ENCODE measurements around the gene CDK8. TPM values are rescaled to one million over a fixed set of nuclear protein-coding genes. Genes with fewer than 3 reads are reported as not detected.

Gene CDK8
- total RNA-seq, 1 donor from 2014 or later = 18.9 TPM

DNA sequence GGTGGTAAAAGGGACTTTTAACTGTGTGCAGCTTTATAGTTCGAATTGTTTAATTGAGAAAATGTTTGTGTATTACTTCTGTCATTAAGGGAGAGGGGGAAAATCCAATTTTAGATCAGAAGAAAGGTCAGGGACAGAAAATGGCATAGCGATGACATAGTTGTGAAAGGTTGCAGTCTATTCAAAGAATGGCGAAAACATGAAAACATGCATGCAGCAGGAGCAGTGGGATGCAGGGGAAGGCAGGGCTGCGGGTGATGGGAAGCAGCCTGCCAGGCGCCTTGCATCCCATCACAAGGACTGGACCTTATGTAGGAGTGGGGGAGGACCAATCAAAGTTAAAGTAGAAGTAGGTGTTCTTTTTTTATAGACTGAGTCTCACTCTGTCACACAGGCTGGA is 125.9 kb downstream of the CDK8 start:
- Mint-ChIP-seq H3K9me3 (no peaks in the 10 kb centered on the region), H3K4me3 (no peak overlapping the region), H3K27ac (no peak overlapping the region), H3K4me1 (ENCODE audit: low read depth) (peaks cover 3% of the 10 kb centered on the region), H3K36me3 (ENCODE audit: low read depth) (no peaks in the 10 kb centered on the region), H3K27me3 (ENCODE audit: insufficient read depth) (no peaks in the 10 kb centered on the region)
- intact Hi-C loops (cut with micrococcal nuclease) = no loop called here
- no peak for DNase-seq (ENCODE audit: low spot score)

DNA sequence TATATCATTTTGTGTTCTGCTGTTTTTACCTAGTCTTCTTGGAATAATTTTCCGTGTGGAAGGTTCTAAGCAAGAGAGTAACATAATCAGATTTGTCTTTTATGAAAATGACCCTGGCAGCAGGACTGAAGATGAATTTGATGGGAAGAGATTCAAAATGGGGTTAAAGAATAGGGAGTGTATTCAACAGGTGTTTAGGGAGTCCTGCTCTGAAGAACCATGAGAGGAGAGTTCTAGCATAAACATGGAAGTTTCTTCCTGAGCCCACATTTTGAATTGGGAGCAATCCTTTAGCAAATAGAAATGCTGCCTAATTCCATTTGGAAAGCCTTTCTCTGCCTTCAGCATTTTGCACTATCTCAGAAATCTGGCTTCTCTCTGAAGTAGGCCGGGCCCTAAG is 127.0 kb downstream of the CDK8 start:
- Mint-ChIP-seq H3K27me3 (ENCODE audit: insufficient read depth) (no peaks in the 10 kb centered on the region), H3K4me1 (ENCODE audit: low read depth) (peaks cover 3% of the 10 kb centered on the region), H3K36me3 (ENCODE audit: low read depth) (no peaks in the 10 kb centered on the region), H3K4me3 (no peak overlapping the region), H3K27ac (no peak overlapping the region), H3K9me3 (no peaks in the 10 kb centered on the region)
- no peak for DNase-seq (ENCODE audit: low spot score)
- intact Hi-C loops (cut with micrococcal nuclease) = no loop called here

DNA sequence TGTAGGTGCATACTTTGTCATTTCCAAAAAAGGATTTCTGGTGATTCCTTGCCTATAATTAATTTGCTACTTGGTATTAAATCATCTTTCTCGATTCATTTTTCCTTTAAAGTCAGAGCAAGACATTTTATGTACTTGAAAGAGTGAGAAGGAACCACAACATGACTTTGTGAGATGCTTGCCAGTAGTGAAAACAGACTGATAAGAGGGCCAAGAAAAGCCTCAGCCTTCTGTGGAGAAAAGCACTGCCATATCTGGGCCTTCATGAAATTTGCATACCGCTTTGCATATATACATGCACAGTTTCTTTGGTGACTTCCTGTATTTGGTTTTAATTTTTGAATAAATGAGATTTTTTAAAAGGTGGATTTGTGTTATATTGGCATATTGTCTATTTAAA is 128.4 kb downstream of the CDK8 start:
- H3K27me3 Mint-ChIP-seq (ENCODE audit: insufficient read depth) = no peaks in the 10 kb centered on the region
- peaks cover 3% of the 10 kb centered on the region for H3K4me1 Mint-ChIP-seq (ENCODE audit: low read depth)
- no peak overlapping the region for H3K4me3 Mint-ChIP-seq
- no peaks in the 10 kb centered on the region for H3K9me3 Mint-ChIP-seq
- H3K36me3 Mint-ChIP-seq (ENCODE audit: low read depth) = peaks cover 9% of the 10 kb centered on the region
- intact Hi-C loops (cut with micrococcal nuclease) = no loop called here
- DNase-seq (ENCODE audit: low spot score) = no peak
- H3K27ac Mint-ChIP-seq = no peak overlapping the region

DNA sequence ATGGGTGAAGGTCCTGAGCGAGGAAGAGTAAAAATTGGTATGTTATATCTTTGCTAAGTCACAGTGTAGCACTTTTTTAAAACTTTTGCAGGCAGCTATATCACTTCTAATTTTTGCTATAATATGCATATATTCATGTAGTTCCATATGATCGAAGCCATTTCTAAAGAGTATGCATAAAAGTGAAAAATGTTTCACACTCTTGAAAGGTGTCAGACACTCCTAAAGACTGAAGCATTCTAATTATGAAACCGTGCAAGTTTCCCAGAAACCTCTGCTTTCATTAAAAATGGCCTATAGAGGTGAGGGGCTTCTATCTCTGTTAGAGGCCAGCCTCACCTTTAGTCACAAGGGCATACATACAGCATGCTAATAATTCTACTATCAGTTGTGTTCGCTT is 128.9 kb downstream of the CDK8 start:
- Mint-ChIP-seq H3K36me3 (ENCODE audit: low read depth) (peaks cover 9% of the 10 kb centered on the region), H3K9me3 (no peaks in the 10 kb centered on the region), H3K4me3 (no peak overlapping the region), H3K4me1 (ENCODE audit: low read depth) (peaks cover 3% of the 10 kb centered on the region), H3K27ac (no peak overlapping the region), H3K27me3 (ENCODE audit: insufficient read depth) (no peaks in the 10 kb centered on the region)
- DNase-seq (ENCODE audit: low spot score) = no peak
- intact Hi-C loops (cut with micrococcal nuclease) = no loop called here

GRCh38 chr13:26384587-26384986 is 130.7 kb downstream of the CDK8 start:
- no peaks in the 10 kb centered on the region for H3K9me3 Mint-ChIP-seq
- peaks cover 9% of the 10 kb centered on the region for H3K36me3 Mint-ChIP-seq (ENCODE audit: low read depth)
- H3K4me1 Mint-ChIP-seq (ENCODE audit: low read depth) = peaks cover 3% of the 10 kb centered on the region
- intact Hi-C loops (cut with micrococcal nuclease) = no loop called here
- no peak overlapping the region for H3K27ac Mint-ChIP-seq
- H3K4me3 Mint-ChIP-seq = no peak overlapping the region
- DNase-seq (ENCODE audit: low spot score) = no peak
- no peaks in the 10 kb centered on the region for H3K27me3 Mint-ChIP-seq (ENCODE audit: insufficient read depth)

DNA sequence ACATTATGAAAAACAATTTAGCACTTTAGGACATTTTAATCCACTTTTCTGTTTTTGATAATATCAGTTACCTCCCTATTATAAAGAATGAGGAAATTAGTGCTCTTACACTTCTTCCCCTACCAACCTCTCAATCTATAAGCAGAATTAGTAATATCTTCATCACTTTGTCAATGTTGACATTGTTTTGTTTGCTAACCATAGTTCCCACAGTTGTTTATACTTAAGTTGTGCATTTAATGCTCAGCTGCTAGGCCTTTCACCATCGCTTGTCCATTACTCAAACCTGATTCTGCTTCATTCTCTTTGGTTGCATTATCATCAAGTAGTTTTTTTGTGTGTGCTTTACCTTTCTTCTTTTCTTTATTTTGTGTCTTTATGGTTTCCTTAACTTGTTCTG is 132.1 kb downstream of the CDK8 start:
- no peak overlapping the region for H3K4me3 Mint-ChIP-seq
- intact Hi-C loops (cut with micrococcal nuclease) = no loop called here
- H3K4me1 Mint-ChIP-seq (ENCODE audit: low read depth) = peaks cover 9% of the 10 kb centered on the region
- DNase-seq (ENCODE audit: low spot score) = no peak
- no peak overlapping the region for H3K27ac Mint-ChIP-seq
- peaks cover 12% of the 10 kb centered on the region for H3K36me3 Mint-ChIP-seq (ENCODE audit: low read depth)
- H3K27me3 Mint-ChIP-seq (ENCODE audit: insufficient read depth) = no peaks in the 10 kb centered on the region
- H3K9me3 Mint-ChIP-seq = no peaks in the 10 kb centered on the region

GRCh38 chr13:26390203-26390602 is 136.3 kb downstream of the CDK8 start:
- Mint-ChIP-seq H3K27me3 (ENCODE audit: insufficient read depth) (no peaks in the 10 kb centered on the region), H3K36me3 (ENCODE audit: low read depth) (peaks cover 12% of the 10 kb centered on the region), H3K4me3 (no peak overlapping the region), H3K27ac (no peak overlapping the region), H3K4me1 (ENCODE audit: low read depth) (peaks cover 6% of the 10 kb centered on the region), H3K9me3 (no peaks in the 10 kb centered on the region)
- no peak for DNase-seq (ENCODE audit: low spot score)
- intact Hi-C loops (cut with micrococcal nuclease) = loop anchor here (10.0 kb wide), 1 partner anchor 135 kb away; the partner anchor contains the start of gene CDK8

DNA sequence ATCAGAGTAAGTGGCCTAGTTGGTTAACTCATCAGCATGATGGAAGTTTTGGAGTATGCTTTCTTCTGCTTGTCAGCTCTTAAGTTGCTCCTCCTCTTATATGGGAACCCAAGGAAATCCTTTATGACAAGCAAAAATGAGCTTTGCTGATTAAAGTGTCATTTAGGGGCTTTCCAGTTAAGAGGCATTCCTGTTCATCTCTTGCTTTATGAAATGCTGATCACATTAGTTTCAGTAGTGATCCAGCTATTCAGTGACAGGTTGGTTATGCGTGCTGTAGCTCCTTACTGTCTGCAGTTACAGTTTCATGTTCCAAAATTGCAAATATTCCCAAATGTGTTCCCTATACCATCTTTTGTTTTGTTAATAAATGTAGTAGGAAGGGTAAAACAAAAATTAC is 146.6 kb downstream of the CDK8 start:
- Mint-ChIP-seq H3K27me3 (ENCODE audit: insufficient read depth) (no peaks in the 10 kb centered on the region), H3K27ac (no peak overlapping the region), H3K4me3 (no peak overlapping the region), H3K36me3 (ENCODE audit: low read depth) (peaks cover 14% of the 10 kb centered on the region), H3K9me3 (no peaks in the 10 kb centered on the region), H3K4me1 (ENCODE audit: low read depth) (no peaks in the 10 kb centered on the region)
- intact Hi-C loops (cut with micrococcal nuclease) = loop anchor here (10.0 kb wide), 1 partner anchor 216 kb away; no protein-coding TSS in a partner anchor
- DNase-seq (ENCODE audit: low spot score) = no peak

GRCh38 chr13:26401069-26401468 is 147.1 kb downstream of the CDK8 start:
- intact Hi-C loops (cut with micrococcal nuclease) = loop anchor here (10.0 kb wide), 1 partner anchor 216 kb away; no protein-coding TSS in a partner anchor
- Mint-ChIP-seq H3K36me3 (ENCODE audit: low read depth) (peaks cover 15% of the 10 kb centered on the region), H3K27ac (no peak overlapping the region), H3K4me1 (ENCODE audit: low read depth) (no peaks in the 10 kb centered on the region), H3K9me3 (no peaks in the 10 kb centered on the region), H3K4me3 (no peak overlapping the region), H3K27me3 (ENCODE audit: insufficient read depth) (no peaks in the 10 kb centered on the region)
- no peak for DNase-seq (ENCODE audit: low spot score)

DNA sequence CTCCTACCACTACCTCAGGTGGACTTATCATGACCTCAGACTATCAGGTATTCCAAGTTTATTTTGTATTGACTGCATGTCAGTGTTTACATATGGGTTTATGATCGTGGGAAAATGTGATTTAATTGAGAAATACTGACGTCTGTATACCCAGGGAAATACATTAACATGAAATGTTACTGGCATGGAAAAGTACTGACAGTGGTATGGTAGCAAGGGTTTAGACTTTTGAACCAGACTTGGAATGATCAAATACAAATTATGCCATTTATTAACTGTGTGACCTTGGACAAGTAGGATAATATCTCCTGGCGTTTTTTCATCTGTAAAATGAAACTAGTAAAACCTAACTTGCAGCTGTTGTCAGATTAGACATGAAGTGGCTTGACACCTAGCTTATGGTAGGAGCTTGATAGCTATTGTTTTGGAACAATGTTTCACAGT is 147.7 kb downstream of the CDK8 start:
- H3K27me3 Mint-ChIP-seq (ENCODE audit: insufficient read depth) = no peaks in the 10 kb centered on the region
- peaks cover 15% of the 10 kb centered on the region for H3K36me3 Mint-ChIP-seq (ENCODE audit: low read depth)
- H3K4me3 Mint-ChIP-seq = no peak overlapping the region
- no peak for DNase-seq (ENCODE audit: low spot score)
- no peaks in the 10 kb centered on the region for H3K9me3 Mint-ChIP-seq
- H3K27ac Mint-ChIP-seq = no peak overlapping the region
- no peaks in the 10 kb centered on the region for H3K4me1 Mint-ChIP-seq (ENCODE audit: low read depth)
- intact Hi-C loops (cut with micrococcal nuclease) = loop anchor here (10.0 kb wide), 1 partner anchor 217 kb away; no protein-coding TSS in a partner anchor

DNA sequence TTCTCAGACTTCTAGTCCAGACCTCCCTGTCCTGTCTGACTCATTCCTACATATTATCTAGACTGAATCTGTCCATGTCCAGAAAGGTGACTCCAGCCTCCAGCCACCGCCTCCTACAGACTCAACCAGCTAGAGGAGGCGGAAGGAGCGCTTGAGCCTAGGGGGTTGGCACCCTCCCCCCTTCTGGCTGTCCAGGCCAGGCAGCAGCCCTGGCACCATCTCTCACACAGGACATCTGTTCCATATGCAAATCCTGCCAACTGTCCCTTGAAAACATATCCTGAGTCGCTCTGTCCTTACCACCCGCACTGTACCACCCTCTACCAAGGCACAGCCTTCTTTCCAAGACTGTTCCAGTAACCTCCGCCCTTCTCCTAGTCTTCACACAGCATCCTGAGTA is 152.9 kb downstream of the CDK8 start:
- Mint-ChIP-seq H3K4me3 (no peak overlapping the region), H3K36me3 (ENCODE audit: low read depth) (peaks cover 6% of the 10 kb centered on the region), H3K4me1 (ENCODE audit: low read depth) (no peaks in the 10 kb centered on the region), H3K27me3 (ENCODE audit: insufficient read depth) (no peaks in the 10 kb centered on the region), H3K9me3 (no peaks in the 10 kb centered on the region), H3K27ac (no peak overlapping the region)
- intact Hi-C loops (cut with micrococcal nuclease) = loop anchor here (10.0 kb wide), 1 partner anchor 222 kb away; no protein-coding TSS in a partner anchor
- DNase-seq (ENCODE audit: low spot score) = no peak

DNA sequence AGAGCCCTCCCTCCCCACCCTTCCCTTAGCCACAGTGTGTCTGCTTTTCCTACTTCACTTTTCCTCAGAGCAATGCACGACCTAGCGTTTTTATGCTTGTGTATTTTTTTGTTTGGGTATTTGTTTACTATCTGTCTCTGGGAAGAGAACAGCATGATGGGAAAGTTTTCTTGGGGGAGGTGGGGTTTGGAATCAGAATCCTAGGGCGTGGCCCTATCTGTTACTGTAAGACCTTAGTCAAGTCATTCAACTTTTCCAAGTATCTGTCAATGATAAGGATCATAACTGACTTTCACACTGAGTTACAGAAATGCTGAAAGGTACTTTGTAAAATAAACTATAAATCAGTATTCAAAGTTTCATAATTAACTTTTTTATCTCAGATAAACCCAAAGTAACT is 157.3 kb downstream of the CDK8 start:
- Mint-ChIP-seq H3K9me3 (no peaks in the 10 kb centered on the region), H3K4me3 (no peak overlapping the region), H3K27ac (no peak overlapping the region), H3K4me1 (ENCODE audit: low read depth) (no peaks in the 10 kb centered on the region), H3K36me3 (ENCODE audit: low read depth) (no peaks in the 10 kb centered on the region), H3K27me3 (ENCODE audit: insufficient read depth) (peaks cover 2% of the 10 kb centered on the region)
- no peak for DNase-seq (ENCODE audit: low spot score)
- intact Hi-C loops (cut with micrococcal nuclease) = no loop called here

GRCh38 chr13:26412263-26412662 is 158.3 kb downstream of the CDK8 start:
- H3K9me3 Mint-ChIP-seq = no peaks in the 10 kb centered on the region
- H3K36me3 Mint-ChIP-seq (ENCODE audit: low read depth) = no peaks in the 10 kb centered on the region
- intact Hi-C loops (cut with micrococcal nuclease) = no loop called here
- H3K27ac Mint-ChIP-seq = no peak overlapping the region
- H3K4me1 Mint-ChIP-seq (ENCODE audit: low read depth) = no peaks in the 10 kb centered on the region
- no peak overlapping the region for H3K4me3 Mint-ChIP-seq
- no peak for DNase-seq (ENCODE audit: low spot score)
- peaks cover 2% of the 10 kb centered on the region for H3K27me3 Mint-ChIP-seq (ENCODE audit: insufficient read depth)

Measured in activated T-helper 1 cell treated with anti-CD3 and anti-CD28 coated beads, Interleukin-12 subunit alpha, Interleukin-12 subunit beta, Interleukin-2, Interleukin-4 antibody, amounts not matched to agents 30 ng/mL and 10 ng/mL and 1 ng/mL, durations not matched to agents 14 hours and 24 hours and 36 hours (primary cell).